Measurements from ENCODE around the gene PLCD1.

DNA sequence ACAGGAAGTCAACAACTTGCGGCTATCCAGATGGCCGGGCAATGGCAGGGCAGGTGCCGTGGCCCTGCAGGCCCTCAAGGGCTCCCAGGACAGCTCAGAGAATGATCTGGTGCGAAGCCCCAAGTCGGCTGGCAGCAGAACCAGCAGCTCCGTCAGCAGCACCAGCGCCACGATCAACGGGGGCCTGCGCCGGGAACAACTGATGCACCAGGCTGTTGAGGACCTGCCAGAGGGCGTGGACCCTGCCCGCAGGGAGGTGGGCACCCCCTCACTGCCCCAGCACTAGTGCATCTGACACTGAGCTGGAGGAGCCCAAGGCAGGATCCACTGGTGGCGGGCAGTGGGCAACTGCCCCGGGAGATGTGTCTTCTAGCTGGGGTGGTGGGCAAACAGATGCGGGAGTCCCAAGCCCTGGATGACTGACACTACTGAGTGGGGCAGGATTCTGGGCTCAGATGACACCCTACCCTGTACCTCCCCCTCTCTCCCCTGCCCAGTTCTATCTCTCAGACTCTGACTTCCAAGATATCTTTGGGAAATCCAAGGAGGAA, 22.9 kb downstream of the PLCD1 start:
- TF ChIP-seq CTCF (IDR thresholded peaks at IDR 0.05): no peak
- TF ChIP-seq POLR2A (IDR thresholded peaks at IDR 0.05): no peak

Data from body of pancreas (tissue), 4 donors.